ENCODE results near the gene TMEM88.

- TF ChIP-seq POLR2A (IDR thresholded peaks at IDR 0.05) (no peak), POLR2AphosphoS5 (IDR thresholded peaks at IDR 0.05; ENCODE audit: insufficient read depth in 1 of 2, low read depth in 1 of 2) (no peak), CTCF (IDR thresholded peaks at IDR 0.05) (no peak)
Observed at GRCh38 chr17:7881276-7882054, 26.6 kb downstream of the TMEM88 start.
